GM19328 (cell line): ENCODE results near the gene ADGRD1.
"Not testable (repeated sequence)": the region's sequence is repeated elsewhere in the genome, so short reads cannot be mapped to it uniquely, and the experiment has no call there.

Experiments
- ATAC-seq: cut with Tn5 transposase; IDR thresholded peaks from one replicate; pipeline ENCODE4 v1.9.1; 2021; ENCODE audit warnings: mild to moderate bottlenecking, moderate library complexity; ENCODE audit not compliant: unreplicated experiment

ADGRD1 gene

GRCh38 chr12:131067981-131068851, 114.5 kb downstream of the ADGRD1 start:
- no peak for ATAC-seq

- not testable (repeated sequence) for ATAC-seq
Measured at GRCh38 chr12:131068926-131069720, 115.4 kb downstream of the ADGRD1 start.

- not testable (repeated sequence) for ATAC-seq
Measured at GRCh38 chr12:131070136-131070535, 116.4 kb downstream of the ADGRD1 start.

GRCh38 chr12:131070668-131071067, 117.0 kb downstream of the ADGRD1 start:
- ATAC-seq: not testable (repeated sequence)

- not testable (repeated sequence) for ATAC-seq
Measured at GRCh38 chr12:131071234-131071820, 117.6 kb downstream of the ADGRD1 start.

- not testable (repeated sequence) for ATAC-seq
Measured at GRCh38 chr12:131071950-131072349, 118.2 kb downstream of the ADGRD1 start.

GRCh38 chr12:131072451-131073230, 118.9 kb downstream of the ADGRD1 start:
- ATAC-seq: no peak

GRCh38 chr12:131074221-131075083, 120.7 kb downstream of the ADGRD1 start:
- no peak for ATAC-seq

- no peak for ATAC-seq
Measured at GRCh38 chr12:131075194-131075593, 121.5 kb downstream of the ADGRD1 start.

GRCh38 chr12:131075611-131076010, 121.9 kb downstream of the ADGRD1 start:
- no peak for ATAC-seq

- no peak for ATAC-seq
Measured at GRCh38 chr12:131076296-131076695, 122.6 kb downstream of the ADGRD1 start.

GRCh38 chr12:131076791-131077747, 123.4 kb downstream of the ADGRD1 start:
- ATAC-seq: no peak

GRCh38 chr12:131077931-131078391, 124.3 kb downstream of the ADGRD1 start:
- no peak for ATAC-seq

GRCh38 chr12:131082290-131083194, 128.8 kb downstream of the ADGRD1 start:
- no peak for ATAC-seq

GRCh38 chr12:131084341-131085011, 130.8 kb downstream of the ADGRD1 start:
- ATAC-seq: no peak

- no peak for ATAC-seq
Measured at GRCh38 chr12:131085125-131085815, 131.6 kb downstream of the ADGRD1 start.
